Measurements from ENCODE around the gene CD209. TPM values are rescaled to one million over a fixed set of nuclear protein-coding genes. Genes with fewer than 3 reads are reported as not detected.

The CD209 gene, protein sequence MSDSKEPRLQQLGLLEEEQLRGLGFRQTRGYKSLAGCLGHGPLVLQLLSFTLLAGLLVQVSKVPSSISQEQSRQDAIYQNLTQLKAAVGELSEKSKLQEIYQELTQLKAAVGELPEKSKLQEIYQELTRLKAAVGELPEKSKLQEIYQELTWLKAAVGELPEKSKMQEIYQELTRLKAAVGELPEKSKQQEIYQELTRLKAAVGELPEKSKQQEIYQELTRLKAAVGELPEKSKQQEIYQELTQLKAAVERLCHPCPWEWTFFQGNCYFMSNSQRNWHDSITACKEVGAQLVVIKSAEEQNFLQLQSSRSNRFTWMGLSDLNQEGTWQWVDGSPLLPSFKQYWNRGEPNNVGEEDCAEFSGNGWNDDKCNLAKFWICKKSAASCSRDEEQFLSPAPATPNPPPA
- not detected in 2 replicates for total RNA-seq

GRCh38 chr19:7746903-7747884, at the start of gene CD209:
Gene CD209 (minus strand): TSS chr19:7747534. CDS start chr19:7747511, 23 bp downstream.

DNA sequence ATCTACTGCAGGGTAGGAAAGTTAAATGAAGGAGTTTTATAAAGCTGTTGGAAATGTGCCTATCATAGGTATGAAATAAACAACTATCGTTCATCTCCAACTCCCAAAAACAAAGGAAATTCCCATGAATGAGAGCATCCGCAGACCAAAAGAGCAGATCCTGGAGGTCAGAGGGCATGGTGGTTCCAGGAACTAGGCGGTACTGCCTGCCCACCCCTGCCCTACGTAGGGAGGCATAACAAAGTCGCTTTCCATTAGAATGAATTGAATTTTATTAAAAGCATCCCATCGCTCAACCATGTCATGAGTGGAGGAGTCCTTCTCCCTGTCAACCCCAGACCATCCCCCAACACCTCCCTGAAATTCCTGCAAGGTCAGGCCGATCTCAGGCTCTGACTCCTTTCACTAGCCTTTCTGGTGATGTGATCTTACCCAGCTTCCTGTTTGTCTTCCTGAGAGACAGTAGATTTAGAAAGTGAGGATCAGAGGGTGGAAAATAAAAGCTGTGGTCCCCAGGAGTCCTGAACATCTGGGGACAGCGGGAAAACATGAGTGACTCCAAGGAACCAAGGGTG, 15.5 kb upstream of the CD209 start, which contains the start of gene CLEC4M:
TSS of gene CLEC4M (plus strand) at position 525 of the 575 bp plus-strand sequence. CDS start at position 549, 24 bp downstream.

GRCh38 chr19:7732045-7732444, 15.3 kb downstream of the CD209 start, which contains the start of gene CLEC4G:
Gene CLEC4G (minus strand): TSS chr19:7732110. CDS start chr19:7732102, 8 bp downstream.

GRCh38 chr19:7701654-7702457, 45.5 kb downstream of the CD209 start, which contains the start of gene FCER2:
Gene FCER2 (minus strand): TSS chr19:7702131. CDS start chr19:7699760, 2,371 bp downstream.

Other genes with a start within 250 kb of the CD209 start
- 3.1 and 23.8 TPM in 2 replicates for gene ZNF358, start 231.4 kb downstream of the CD209 start, total RNA-seq
- gene MCOLN1, start 224.9 kb downstream of the CD209 start, total RNA-seq, result 2.4 and 6.5 TPM in 2 replicates
- 51.6 and 92.0 TPM in 2 replicates for gene PNPLA6, start 211.8 kb downstream of the CD209 start, total RNA-seq
- gene CAMSAP3, start 151.7 kb downstream of the CD209 start, total RNA-seq, result 4.4 and 11.6 TPM in 2 replicates
- 31.8 and 44.7 TPM in 2 replicates for gene XAB2, start 118.0 kb downstream of the CD209 start, total RNA-seq
- 5.6 and 7.9 TPM in 2 replicates for gene PET100, start 117.7 kb downstream of the CD209 start, total RNA-seq
- gene PCP2, start 113.8 kb downstream of the CD209 start, total RNA-seq, result not detected in 2 replicates
- 49.9 and 113 TPM in 2 replicates for gene STXBP2, start 110.4 kb downstream of the CD209 start, total RNA-seq
- gene RETN, start 78.5 kb downstream of the CD209 start, total RNA-seq, result not detected in 2 replicates
- under 0.01 TPM in 1 of 2 replicates, not detected in the other for gene MCEMP1, start 70.4 kb downstream of the CD209 start, total RNA-seq
- gene TRAPPC5, start 66.7 kb downstream of the CD209 start, total RNA-seq, result 41.7 and 57.2 TPM in 2 replicates
- gene FCER2, start 45.4 kb downstream of the CD209 start, total RNA-seq, result not detected in 2 replicates
- gene CLEC4G, start 15.4 kb downstream of the CD209 start, total RNA-seq, result not detected in 2 replicates
- not detected in 2 replicates for gene CLEC4M, start 15.7 kb upstream of the CD209 start, total RNA-seq
- gene EVI5L, start 82.7 kb upstream of the CD209 start, total RNA-seq, result 19.8 and 25.5 TPM in 2 replicates
- gene PRR36, start 126.9 kb upstream of the CD209 start, total RNA-seq, result under 0.01 TPM in 1 of 2 replicates, not detected in the other
- 18.1 and 28.7 TPM in 2 replicates for gene LRRC8E, start 141.0 kb upstream of the CD209 start, total RNA-seq
- gene MAP2K7, start 156.3 kb upstream of the CD209 start, total RNA-seq, result 15.4 and 20.9 TPM in 2 replicates
- gene TGFBR3L, start 167.3 kb upstream of the CD209 start, total RNA-seq, result 1.6 and 5.8 TPM in 2 replicates
- 13.3 and 13.9 TPM in 2 replicates for gene SNAPC2, start 172.8 kb upstream of the CD209 start, total RNA-seq
- gene CTXN1, start 178.6 kb upstream of the CD209 start, total RNA-seq, result 1.0 and 1.6 TPM in 2 replicates
- 85.6 and 116 TPM in 2 replicates for gene TIMM44, start 196.1 kb upstream of the CD209 start, total RNA-seq